Breast epithelium (tissue), 3 donors: ENCODE data around the gene SMTNL1.

Experiments
- POLR2A ChIP-seq: fragments of 450-650 bp; IDR thresholded peaks from one replicate; pipeline ENCODE4 v1.6.1; 2016; ENCODE audit warnings: antibody characterized with exemption, mild to moderate bottlenecking, moderate library complexity
- TF ChIP-seq, protein P1 (sequence below), 3 donors: fragments of 450-650 bp; IDR thresholded peaks; one replicate each; pipeline ENCODE4 v1.5.1; 2016 to 2017; ENCODE audit warnings: antibody characterized with exemption in 3 of 3, mild to moderate bottlenecking in 3 of 3, moderate library complexity in 3 of 3

DNA sequence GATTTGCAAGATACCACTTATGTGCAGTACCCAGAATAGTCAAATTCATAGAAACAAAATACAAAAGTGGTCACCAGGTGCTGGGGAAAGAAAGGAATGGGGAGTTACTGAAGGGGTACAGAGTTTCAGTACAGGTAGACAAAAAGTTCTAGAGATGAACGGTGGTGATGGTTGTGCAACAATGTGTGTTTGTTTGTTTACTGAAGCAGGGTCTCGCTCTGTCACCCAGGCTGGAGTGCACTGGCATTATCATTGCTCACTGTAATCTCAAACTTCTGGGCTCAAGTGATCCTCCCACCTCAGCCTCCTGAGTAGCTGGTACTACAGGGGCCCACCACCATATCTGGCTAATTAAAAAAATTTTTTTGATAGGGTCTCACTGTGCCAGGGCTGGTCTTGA lies 18.0 kb downstream of the SMTNL1 start:
- TF ChIP-seq, protein P1, sequence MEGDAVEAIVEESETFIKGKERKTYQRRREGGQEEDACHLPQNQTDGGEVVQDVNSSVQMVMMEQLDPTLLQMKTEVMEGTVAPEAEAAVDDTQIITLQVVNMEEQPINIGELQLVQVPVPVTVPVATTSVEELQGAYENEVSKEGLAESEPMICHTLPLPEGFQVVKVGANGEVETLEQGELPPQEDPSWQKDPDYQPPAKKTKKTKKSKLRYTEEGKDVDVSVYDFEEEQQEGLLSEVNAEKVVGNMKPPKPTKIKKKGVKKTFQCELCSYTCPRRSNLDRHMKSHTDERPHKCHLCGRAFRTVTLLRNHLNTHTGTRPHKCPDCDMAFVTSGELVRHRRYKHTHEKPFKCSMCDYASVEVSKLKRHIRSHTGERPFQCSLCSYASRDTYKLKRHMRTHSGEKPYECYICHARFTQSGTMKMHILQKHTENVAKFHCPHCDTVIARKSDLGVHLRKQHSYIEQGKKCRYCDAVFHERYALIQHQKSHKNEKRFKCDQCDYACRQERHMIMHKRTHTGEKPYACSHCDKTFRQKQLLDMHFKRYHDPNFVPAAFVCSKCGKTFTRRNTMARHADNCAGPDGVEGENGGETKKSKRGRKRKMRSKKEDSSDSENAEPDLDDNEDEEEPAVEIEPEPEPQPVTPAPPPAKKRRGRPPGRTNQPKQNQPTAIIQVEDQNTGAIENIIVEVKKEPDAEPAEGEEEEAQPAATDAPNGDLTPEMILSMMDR (IDR thresholded peaks at IDR 0.05) = no peak
- no peak for TF ChIP-seq POLR2A
